Upper lobe of left lung (tissue), 6 donors: Measurements from ENCODE around the gene IFT88. TPM values are rescaled to one million over a fixed set of nuclear protein-coding genes. Genes with fewer than 3 reads are reported as not detected.

Experiments used
- ATAC-seq, 2 donors: fragments of 200-7000 bp; cut with Tn5 transposase; one replicate each; pipeline ENCODE4 v1.9.1; 2022; ENCODE audit warnings: mild to moderate bottlenecking in 2 of 2, moderate library complexity in 2 of 2; ENCODE audit not compliant: low FRiP score in 2 of 2
- DNase-seq, 2 donors: peaks; one replicate each; pipeline ENCODE4 v3.0.0-alpha.2; 2019 to 2020
- H3K27ac ChIP-seq, 4 donors: fragments of 200-600 bp; sonication (generic); one replicate each; pipeline ENCODE4 v1.5.1; 2016 to 2019
- H3K27me3 ChIP-seq, 4 donors: fragments of 200-600 bp; sonication (generic); one replicate each; pipeline ENCODE4 v1.5.1; 2017 to 2019
- H3K36me3 ChIP-seq, 4 donors: fragments of 200-600 bp; sonication (generic); one replicate each; pipeline ENCODE4 v1.5.1; 2016 to 2019
- H3K4me1 ChIP-seq, 4 donors: fragments of 200-600 bp; sonication (generic); one replicate each; pipeline ENCODE4 v1.5.1; 2018 to 2019
- H3K4me3 ChIP-seq, 4 donors: fragments of 200-600 bp; sonication (generic); one replicate each; pipeline ENCODE4 v1.5.1; 2017 to 2019; ENCODE audit warnings: mild to moderate bottlenecking in 2 of 4, moderate library complexity in 1 of 4
- H3K9me3 ChIP-seq, 4 donors: fragments of 200-600 bp; sonication (generic); one replicate each; pipeline ENCODE4 v1.5.1; 2018 to 2019
- CTCF ChIP-seq, 6 experiments: fragments of 450-650 bp in 4 of 6; fragments of 200-600 bp in 2 of 6; sonication (generic) in 2 of 6; IDR thresholded peaks; one replicate each; pipeline ENCODE4 v1.5.1; 2016 to 2019; ENCODE audit warnings: antibody characterized with exemption in 6 of 6
- EP300 ChIP-seq, 4 donors: sonication (generic); formaldehyde crosslinking; IDR thresholded peaks; one replicate each; pipeline ENCODE4 v1.5.1; 2017; ENCODE audit warnings: antibody characterized with exemption in 4 of 4, control low read depth in 2 of 4
- POLR2A ChIP-seq, 4 donors: fragments of 450-650 bp; IDR thresholded peaks; one replicate each; pipeline ENCODE4 v1.5.1; 2016 to 2017; ENCODE audit warnings: antibody characterized with exemption in 4 of 4, mild to moderate bottlenecking in 2 of 4
- POLR2AphosphoS5 ChIP-seq, 2 donors: sonication (generic); formaldehyde crosslinking; IDR thresholded peaks; one replicate each; pipeline ENCODE4 v1.5.1; 2017; ENCODE audit warnings: antibody characterized with exemption in 2 of 2
- WGBS, 2 donors: methylation state at CpG; one replicate each; pipeline ENCODE4 v1.1.5; 2017 to 2018; 5-methylcytosine and 5-hydroxymethylcytosine counted together
- total RNA-seq, 6 donors: library from RNA; depleted of rRNA in 4 of 6; stranded (reverse); fragments of >200 nt in 4 of 6; gene quantifications; one replicate each; pipeline versions ENCODE4 v1.1.0 to v1.2.1, GENCODE V29; 2016 to 2021
- donor health status: DM: no; HTN: no; CAD: no; lungs with moderate emphysema.
- donor health status: DM: no; HTN: yes; CAD: no; lungs with severe emphysema.

IFT88 gene
- total RNA-seq, 6 donors from 2014 or later, result 5.5 to 55.5 (median 15.5) TPM

GRCh38 chr13:20711301-20712044 lies 144.5 kb downstream of the IFT88 start:
- no peak for DNase-seq
- WGBS, 2 donors, result 67 to 82% methylated on average over 13 of the region's 13 CpGs

GRCh38 chr13:20713014-20713376 lies 146.0 kb downstream of the IFT88 start:
- ATAC-seq, result no peak
- TF ChIP-seq POLR2AphosphoS5 (IDR thresholded peaks at IDR 0.05) (no peak), POLR2A (IDR thresholded peaks at IDR 0.05) (no peak), EP300 (IDR thresholded peaks at IDR 0.05) (no peak), CTCF (IDR thresholded peaks at IDR 0.05) (no peak)
- H3K4me3 ChIP-seq, result peak overlapping the region in 3 of 4 donors; percentile 3 to 18 (median 17)
- WGBS, 2 donors, result 45 to 53% methylated on average over 11 of the region's 11 CpGs
- H3K36me3 ChIP-seq, result no peaks in the 10 kb centered on the region
- H3K4me1 ChIP-seq, result peaks cover 0 to 15% (median 7%) of the 10 kb centered on the region in 4 donors
- DNase-seq, result no peak
- H3K27me3 ChIP-seq, result no peaks in the 10 kb centered on the region
- no peak overlapping the region for H3K27ac ChIP-seq
- H3K9me3 ChIP-seq, result no peaks in the 10 kb centered on the region

More at GRCh38 chr13:20711301-20712044, 144.5 kb downstream of the IFT88 start:
- TF ChIP-seq CTCF (IDR thresholded peaks at IDR 0.05) (no peak), POLR2A (IDR thresholded peaks at IDR 0.05) (no peak), POLR2AphosphoS5 (IDR thresholded peaks at IDR 0.05) (no peak), EP300 (IDR thresholded peaks at IDR 0.05) (no peak)
- no peak for ATAC-seq
- Histone ChIP-seq H3K27ac (no peak overlapping the region), H3K36me3 (no peaks in the 10 kb centered on the region), H3K4me3 (no peak overlapping the region), H3K27me3 (no peaks in the 10 kb centered on the region), H3K4me1 (peaks cover 0 to 15% (median 7%) of the 10 kb centered on the region in 4 donors), H3K9me3 (no peaks in the 10 kb centered on the region)

DNA sequence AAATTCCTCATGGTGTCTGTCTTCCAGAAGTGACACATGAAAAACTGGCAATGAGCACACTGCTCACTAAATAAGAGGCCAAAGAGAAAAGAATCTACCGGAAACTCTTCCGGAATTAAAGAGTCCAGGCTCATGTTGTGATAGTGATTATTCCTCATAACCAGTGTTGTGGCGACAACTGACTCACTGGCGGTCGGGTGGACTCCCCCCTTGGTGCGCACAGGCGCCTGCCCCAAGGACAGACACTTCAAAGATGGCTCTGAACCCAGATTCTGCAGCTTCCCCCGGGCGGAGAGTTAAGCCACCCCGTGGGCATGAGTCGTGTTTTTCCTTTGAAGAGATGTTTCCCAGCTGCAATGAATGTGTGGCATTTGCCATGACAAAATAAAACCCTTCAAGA lies 146.8 kb downstream of the IFT88 start:
- Histone ChIP-seq H3K9me3 (no peaks in the 10 kb centered on the region), H3K4me3 (no peak overlapping the region), H3K27me3 (no peaks in the 10 kb centered on the region), H3K4me1 (peaks cover 0 to 15% (median 7%) of the 10 kb centered on the region in 4 donors), H3K27ac (no peak overlapping the region), H3K36me3 (no peaks in the 10 kb centered on the region)
- ATAC-seq (peak in 1 of 2 donors; percentile 44), DNase-seq (peak in 1 of 2 donors; percentile 45)
- WGBS, 2 donors, result 67 to 69% methylated on average over 11 of the region's 11 CpGs
- TF ChIP-seq CTCF (IDR thresholded peaks at IDR 0.05) (no peak), POLR2A (IDR thresholded peaks at IDR 0.05) (no peak)

DNA sequence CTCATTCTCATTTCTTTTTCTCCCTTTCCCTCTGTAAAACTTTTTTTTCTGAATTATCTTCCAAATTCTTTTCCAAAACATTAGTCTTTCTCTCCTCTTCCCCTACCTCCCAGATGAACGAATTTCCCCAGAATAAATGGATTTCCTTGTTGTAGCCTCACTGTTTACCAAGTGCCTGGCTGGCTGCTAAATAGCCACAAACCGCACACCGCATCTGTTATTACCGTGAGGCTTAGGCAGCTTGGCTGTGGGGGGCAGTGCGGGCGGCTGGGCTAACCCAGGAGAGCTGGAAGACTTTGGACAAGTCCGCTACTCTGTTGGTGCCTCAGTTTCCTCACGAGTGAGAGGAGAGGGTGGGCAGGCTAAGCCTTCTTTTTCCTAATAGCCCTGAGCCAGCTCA lies 147.2 kb downstream of the IFT88 start:
- 67 to 84% methylated on average over 7 to 8 of the region's 8 CpGs for WGBS, 2 donors
- TF ChIP-seq POLR2AphosphoS5 (IDR thresholded peaks at IDR 0.05), result no peak
- TF ChIP-seq POLR2A (IDR thresholded peaks at IDR 0.05), result no peak
- no peak for TF ChIP-seq CTCF (IDR thresholded peaks at IDR 0.05)
- no peak for TF ChIP-seq EP300 (IDR thresholded peaks at IDR 0.05)
- ATAC-seq (peak in 1 of 2 donors; percentile 29), DNase-seq (peak in 1 of 2 donors; percentile 66)
- no peak overlapping the region for H3K4me3 ChIP-seq
- no peaks in the 10 kb centered on the region for H3K9me3 ChIP-seq
- H3K27ac ChIP-seq, result peak overlapping the region in 1 of 4 donors; percentile 46
- no peaks in the 10 kb centered on the region for H3K36me3 ChIP-seq
- H3K4me1 ChIP-seq, result peaks cover 0 to 15% (median 7%) of the 10 kb centered on the region in 4 donors
- H3K27me3 ChIP-seq, result no peaks in the 10 kb centered on the region
